Activated CD4-positive, alpha-beta T cell treated with anti-CD3 and anti-CD28 coated beads, Interleukin-2, Interleukin-6, amounts not matched to agents 100 ng/mL and 50 ng/mL, durations not matched to agents 16 hours and 8 hours (primary cell): ENCODE results near the gene XRCC5.
"Not testable (repeated sequence)": the region's sequence is repeated elsewhere in the genome, so short reads cannot be mapped to it uniquely, and the experiment has no call there.

ENCODE experiments used
- DNase-seq: peaks from one replicate; pipeline ENCODE4 v3.0.0-alpha.2; 2020

XRCC5 gene

DNA sequence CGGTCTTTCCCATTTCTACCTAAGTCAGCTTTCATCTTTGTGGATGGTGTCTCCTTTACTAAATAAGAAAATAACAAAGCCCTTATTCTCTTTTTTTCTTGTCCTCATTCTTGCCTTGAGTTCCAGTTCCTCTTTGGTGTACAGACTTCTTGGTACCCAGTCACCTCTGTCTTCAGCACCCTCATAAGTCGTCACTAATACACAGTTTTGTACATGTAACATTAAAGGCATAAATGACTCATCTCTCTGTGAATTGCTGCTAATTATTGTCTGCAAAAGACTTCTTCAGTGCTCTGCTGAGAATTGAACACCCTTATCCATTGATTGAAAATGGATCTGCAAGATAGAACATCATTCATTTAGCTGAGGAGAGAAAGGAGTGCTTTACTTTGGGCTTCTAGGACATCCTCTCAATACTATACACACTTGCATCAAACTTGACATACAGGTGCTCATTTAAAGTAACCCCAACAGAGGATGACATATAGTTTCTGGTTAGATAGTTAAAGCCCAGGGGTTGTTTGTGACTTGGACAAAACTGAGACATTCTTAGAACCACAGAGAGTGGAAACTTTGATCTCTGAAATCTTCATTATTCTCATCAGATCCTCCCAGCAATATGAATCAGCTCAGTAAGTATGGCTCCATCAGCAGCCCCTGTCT, 97.0 kb downstream of the XRCC5 start:
- peak; percentile 66 for DNase-seq

DNA sequence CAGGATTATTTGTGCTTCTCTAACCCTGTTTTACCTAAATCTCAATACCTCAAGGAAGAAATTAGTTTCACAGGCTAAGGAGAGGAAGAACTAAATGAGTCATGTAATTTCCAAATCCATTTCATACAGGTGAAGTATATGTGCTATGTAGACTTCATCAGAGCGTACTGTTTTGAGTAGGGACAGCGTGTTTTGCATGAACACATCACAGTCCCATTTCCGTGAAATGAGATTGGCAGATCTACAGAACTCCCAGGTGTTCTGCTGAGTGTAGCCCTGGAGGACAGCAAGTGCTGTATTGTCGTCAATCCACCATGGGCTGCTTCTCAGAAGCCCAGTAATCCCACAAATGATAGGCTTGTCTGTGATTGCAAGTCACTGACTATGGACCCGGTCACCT, 97.7 kb downstream of the XRCC5 start:
- DNase-seq = peak; percentile 65

DNA sequence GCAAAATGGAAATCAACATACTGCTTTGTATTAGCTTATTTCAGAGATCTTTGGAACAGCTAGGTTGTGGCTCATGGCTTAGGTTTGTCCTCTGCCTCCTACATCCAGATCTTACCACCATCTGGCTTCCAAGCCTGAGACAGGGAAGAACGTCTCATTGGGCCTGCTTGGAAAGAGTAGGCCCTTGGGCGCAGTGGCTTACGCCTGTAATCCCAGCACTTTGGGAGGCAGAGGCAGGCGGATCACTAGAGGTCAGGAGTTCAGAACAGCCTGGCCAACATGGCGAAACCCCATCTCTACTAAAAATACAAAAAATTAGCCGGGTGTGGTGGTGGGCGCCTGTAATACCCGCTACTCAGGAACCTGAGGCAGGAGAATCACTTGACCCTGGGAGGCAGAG, 99.5 kb downstream of the XRCC5 start:
- not testable (repeated sequence) for DNase-seq

DNA sequence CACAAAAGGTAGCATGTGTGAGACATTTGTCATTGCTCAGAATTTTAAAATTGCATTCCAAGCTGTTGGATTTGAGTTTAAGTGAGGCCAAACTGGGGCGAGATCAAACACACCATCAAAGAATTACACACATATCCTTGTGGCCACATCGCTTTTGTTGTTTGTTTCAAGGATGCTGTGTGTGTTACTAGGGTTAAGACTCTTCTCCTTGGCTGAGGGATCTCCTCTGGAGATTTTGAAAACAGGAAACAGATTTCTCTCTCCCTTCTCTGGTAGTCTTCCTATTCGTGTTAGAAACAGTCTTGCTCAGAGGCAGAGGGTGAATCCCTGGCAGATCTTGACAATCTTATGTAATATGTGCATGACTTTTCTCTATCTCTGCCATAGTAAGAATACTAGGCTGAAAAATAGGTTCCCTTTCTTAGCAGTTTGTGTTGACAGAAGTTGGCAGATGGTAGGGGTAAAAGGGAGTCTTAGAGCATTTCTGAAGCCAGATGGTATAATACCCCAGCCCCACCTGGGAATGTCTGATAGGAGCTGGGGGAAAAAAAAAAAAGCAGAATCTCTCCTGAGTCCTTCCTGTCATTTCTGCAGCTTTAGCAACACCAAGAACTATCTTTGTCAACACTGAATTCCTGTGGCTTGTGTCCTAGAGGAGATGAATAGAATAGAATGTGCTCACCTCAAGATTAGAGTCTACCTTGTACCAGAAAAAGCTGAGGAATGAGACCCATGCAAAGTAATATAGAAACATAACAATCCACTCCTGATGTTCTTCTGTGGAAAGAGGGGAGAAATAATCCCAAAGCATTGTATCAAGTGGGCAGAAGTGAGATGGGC, 101.8 kb downstream of the XRCC5 start:
- no peak for DNase-seq

DNA sequence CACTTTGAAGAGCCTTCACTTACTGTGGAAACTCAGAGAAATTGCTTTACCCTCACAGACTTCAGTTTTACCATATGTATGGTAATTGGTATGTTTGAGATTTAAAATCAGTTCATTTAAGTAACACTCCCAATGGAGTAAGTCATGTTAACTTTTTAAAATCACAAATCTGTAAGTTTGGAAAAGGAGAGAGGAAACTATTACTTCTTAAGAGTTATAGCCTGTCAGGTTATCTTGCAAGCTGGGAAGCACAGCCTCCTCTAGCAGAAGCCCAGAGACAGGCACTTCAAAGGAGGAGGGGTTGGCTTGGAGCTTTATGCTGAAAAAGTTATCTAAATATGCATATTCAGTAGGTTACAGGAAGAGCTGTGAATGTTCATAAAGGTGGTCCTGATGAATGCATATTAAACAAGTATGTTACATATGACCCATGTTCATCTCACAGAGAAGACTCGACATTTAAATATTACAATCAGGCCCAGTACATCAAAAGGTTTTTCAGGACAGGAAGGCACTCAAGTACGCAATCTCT, 102.5 kb downstream of the XRCC5 start:
- no peak for DNase-seq

DNA sequence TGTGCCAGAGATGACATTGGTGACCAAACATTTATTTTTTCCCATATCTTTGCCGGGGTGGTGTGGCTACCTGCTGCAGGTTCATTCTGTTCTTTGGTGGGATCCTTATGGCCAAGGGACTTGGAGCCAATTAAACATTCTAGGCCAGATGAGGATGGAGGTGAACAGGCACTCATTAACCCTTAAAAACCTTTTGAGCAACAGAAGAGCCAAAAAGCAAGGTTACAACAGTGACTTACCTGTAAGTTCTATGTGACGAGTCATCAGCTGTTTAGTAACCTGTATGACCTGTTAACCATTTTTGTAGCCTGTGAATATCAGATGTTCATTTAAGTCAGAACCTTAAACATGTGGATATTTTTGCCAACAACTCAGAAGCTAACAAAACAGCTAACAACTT, 105.6 kb downstream of the XRCC5 start:
- no peak for DNase-seq

DNA sequence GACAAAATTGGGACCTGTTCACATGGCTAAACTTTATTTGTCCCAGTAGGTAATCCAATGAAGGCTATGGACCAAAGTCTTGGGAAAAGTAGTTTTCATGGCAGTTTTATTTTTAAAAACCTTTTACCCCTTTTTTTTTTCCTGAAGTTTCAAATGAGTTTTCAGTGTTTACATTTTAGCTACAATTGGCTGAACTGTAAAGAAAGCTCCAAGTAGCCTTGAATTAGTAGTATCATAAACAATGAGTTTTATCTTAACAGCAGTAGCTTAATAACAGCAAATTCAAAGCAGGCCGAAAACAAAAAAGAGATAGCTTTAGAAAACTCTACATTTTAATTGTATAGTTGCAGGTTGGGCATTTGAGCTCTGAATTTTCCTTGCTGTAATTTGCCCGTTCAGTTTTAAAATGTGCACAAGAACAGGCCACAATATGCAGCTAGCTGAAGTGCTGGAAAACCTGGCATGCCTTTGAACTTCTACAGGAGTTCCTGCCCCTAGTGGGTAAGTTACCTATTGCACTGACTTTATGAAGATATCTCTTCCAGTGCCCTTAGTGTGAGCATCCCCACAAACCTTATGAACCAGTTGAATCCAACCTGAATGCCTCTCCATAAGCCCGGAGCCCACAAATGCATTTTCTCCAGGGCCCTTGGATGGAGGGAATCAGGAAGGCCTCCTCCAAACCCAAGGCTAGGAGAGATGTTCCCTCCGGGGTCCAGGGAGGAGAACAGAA, 106.7 kb downstream of the XRCC5 start:
- no peak for DNase-seq

DNA sequence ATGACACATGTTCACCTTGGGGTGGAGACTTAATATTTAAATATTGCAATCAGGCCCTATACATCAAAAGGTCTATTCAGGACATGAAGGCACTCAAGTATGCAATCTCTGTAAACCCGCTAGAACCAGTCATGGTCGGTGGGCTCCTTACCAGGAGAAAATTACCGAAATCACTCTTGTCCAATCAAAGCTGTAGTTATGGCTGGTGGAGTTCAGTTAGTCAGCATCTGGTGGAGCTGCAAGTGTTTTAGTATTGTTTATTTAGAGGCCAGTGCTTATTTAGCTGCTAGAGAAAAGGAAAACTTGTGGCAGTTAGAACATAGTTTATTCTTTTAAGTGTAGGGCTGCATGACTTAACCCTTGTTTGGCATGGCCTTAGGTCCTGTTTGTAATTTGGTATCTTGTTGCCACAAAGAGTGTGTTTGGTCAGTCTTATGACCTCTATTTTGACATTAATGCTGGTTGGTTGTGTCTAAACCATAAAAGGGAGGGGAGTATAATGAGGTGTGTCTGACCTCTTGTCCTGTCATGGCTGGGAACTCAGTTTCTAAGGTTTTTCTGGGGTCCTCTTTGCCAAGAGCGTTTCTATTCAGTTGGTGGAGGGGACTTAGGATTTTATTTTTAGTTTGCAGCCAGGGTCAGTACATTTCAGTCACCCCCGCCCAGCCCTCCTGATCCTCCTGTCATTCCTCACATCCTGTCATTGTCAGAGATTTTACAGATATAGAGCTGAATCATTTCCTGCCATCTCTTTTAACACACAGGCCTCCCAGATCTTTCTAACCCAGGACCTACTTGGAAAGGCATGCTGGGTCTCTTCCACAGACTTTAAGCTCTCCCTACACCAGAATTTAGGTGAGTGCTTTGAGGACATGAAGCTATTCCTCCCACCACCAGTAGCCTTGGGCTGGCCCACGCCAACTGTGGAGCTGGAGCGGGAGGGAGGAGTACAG, 108.1 kb downstream of the XRCC5 start:
- DNase-seq = peak; percentile 72

DNA sequence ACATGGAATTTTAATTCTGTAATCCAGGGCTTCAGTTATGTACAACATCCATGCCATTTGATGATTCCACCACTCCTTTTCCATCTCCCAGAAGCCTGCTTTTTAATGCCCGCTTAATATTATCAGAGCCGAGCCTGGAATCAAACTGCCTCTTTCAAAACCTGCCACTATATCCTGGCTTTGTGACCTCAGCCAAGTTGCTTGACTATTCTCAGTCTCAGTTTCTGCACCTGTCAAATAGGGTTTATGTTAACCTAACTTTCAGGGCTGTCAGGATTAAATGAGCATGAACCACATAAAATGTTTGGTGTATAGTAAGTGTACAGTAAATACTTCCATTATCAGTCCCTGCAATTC, 108.7 kb downstream of the XRCC5 start:
- DNase-seq = no peak

DNA sequence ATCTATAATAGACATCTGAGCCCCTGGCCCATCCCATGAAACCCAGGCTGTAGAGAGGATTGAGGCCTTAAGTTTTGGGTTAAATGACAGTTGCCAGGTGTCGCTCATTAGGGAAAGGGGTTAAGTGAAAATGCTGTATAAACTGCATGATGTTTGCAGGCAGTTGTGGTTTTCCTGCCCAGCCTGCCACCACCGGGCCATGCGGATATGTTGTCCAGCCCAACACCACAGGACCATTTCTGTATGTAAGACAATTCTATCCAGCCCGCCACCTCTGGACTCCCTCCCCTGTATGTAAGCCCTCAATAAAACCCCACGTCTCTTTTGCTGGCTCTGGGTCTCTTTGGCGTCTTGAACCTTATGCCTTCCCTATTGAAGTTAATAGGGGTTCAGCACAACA, 110.7 kb downstream of the XRCC5 start:
- no peak for DNase-seq

DNA sequence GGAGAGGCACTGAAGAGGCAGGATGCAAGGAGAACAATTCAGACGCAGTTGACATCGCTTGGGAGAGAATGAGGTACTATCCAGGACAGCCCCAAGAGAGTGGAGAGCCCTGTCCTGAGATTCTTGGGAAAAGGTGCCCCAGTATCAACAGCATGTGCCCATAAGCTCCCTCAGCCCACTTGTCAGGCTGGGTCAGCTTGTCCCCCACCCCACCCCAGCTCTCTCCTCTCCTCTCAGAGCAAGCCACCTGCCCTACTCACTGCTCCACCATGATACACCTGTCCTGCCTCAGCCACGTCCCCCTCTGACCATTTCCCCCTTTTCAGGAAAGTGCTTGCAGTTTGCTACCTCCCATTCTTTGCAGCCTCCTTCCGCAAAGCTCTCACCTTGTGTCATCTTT, 111.8 kb downstream of the XRCC5 start:
- DNase-seq = no peak

DNA sequence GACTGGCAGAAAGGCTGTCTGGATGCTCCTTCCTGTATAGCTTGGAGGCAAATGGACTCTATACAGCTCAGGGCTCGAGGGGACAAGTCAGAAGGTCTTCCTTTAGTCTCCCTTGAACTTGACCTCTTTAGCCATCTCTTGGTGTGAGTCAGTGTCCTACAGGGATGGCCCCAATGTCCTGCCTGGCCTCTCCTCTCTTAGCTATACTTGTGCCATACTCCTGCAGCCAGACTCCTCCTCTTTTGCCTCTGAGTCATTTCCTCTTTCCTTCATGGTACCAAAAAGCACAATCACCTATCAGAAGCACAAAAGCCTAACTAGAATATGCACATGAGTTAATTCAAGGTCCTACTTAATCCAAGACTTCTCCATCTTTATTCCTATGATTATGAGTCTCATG, 112.7 kb downstream of the XRCC5 start:
- peak; percentile 54 for DNase-seq

DNA sequence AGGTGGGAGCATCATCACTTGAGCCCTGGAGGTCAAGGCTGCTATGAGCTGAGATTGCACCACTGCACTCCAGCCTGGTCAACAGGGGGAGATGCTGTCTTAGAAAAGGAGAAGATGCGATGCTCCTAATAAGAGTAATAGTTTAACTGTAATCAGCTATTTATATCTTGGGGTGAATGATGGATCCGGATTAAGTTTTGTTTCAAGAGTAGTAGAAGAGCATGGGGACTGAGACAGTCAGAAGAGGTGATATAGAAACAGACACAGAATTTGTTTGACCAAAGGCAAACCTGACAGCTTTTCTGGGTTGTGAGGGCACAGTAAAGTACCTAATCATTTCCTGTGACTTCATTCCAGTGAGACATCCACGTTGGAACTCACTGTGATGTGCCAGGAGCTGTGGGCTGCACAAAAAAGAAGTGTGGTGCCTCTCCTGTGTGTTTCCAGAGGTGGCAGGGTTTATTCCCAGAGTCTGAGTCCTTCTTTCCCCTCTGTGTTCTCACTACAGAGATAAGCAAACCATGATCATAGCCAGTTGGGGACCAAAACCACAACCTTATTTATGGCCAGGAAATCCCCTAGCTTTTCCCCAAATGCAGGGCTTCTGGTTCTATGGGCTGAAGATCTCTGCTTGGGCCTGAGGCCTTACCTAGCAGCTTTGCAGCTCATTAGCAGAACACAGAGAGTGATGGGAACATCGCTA, 113.7 kb downstream of the XRCC5 start:
- peak; percentile 53 for DNase-seq

DNA sequence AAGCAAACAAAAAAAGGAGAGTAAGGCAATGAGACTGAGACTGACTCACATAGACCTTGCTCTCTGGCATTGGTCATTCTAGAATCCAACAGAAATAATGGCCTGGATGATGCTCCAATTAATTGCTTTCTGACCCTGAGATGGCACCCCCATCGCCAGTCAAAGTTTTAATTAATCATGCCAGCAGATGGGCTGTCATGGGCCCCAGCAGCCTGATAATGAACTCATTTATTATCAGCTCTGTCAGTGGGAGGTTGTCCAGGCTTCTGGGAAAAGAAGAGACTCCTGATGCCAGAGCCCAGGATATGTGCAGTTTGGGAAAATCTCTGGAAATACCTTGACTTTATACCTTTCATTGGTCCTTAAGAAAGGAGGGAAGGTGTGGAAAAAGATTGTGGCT, 115.2 kb downstream of the XRCC5 start:
- no peak for DNase-seq

DNA sequence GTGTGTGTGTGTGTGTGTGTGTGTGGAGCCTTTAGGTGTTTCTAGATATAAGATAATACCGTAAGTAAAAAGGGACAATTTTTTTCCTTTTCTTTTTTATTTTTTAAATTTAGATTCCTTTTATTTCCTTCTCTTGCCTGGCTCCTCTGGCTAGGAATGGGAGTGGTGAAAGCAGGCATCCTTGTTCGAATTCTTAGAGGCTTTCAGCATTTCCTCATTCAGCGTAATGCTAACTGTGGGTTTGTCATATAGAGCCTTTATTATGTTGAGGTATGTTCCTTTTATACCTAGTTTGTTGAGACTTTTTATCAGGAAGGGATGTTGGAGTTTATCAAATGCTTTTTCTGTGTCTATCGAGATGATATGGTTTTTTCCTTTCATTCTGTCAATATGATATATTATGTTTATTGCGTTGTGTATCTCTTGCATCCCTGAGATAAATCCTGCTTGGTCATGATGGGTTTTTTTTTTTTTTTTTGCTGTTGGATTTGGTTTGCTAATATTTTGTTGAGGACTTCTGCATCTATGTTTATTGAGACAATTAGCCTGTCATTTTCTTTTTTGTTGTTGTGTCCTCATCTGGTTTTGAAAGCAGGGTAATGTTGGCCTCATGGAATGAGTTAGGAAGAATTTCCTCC, 120.2 kb downstream of the XRCC5 start:
- no peak for DNase-seq

DNA sequence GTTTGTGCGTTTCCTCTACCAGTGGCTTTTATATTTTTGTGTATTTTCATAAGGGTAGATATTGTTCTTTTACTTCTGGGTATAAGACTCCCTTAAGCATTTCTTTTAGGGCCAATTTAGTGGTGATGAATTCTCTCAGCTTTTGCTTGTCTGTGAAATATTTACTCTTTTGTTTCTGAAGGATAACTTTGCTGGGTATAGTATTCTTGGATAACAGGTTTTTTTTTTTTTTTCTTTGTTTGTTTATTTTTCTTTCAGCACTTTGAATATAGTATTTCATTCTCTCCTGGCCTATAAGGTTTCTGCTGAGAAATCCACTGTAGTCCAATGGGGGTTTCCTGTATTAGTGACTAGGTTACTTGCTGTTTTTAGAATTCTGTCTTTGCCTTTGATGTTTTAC, 122.7 kb downstream of the XRCC5 start:
- DNase-seq = no peak

DNA sequence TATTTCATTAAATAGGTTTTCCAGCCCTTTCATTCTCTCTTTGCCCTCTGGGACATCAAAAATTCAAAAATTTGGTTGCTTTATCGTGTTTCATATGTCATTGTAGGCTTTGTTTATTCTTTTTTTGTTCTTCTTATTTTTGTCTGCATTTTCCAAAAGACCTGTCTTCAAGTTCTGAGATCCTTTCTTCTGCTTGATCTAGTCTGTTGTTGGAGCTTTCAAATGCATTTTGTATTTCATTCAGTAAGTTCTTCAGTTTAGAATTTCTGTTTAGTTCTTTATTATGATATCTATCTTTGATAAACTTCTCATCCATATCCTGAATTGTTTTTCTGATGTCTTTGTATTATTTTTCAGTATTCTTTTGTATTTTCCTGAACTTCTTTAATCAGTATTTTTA, 123.6 kb downstream of the XRCC5 start:
- no peak for DNase-seq

DNA sequence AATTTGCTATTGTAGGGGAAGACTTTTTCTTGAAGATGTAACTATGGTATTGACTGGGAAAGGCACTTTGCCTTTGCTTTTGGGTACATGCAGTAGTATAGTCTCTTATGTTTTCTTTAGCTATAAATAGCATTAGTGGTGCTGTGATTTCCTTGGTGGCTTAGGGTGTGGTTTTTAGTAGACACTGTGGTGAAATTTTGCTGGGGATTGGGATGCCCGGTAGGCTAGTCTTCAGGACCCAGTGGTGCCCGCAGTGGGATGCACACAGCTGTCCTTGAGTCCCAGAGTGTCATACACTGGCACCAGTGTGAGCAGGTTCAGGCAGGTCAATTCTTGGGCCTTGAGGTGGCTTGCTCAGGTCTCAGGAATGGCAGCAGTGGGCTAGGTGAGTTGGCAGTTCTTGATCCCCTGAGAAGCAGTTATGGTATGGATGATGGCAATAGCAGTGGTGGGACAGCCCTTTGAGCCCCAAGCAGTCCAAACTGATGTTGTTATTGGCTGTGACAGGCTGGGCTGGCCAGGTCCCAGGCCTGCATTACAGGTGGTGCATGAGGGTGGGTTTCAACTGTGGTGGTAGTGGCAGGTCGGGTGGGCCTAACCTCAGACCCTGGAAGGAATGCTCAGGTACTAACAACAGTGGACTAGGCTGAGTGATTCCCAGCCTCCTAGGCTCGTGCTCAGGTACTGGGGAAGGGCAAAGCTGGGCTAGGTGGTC, 124.3 kb downstream of the XRCC5 start:
- no peak for DNase-seq

DNA sequence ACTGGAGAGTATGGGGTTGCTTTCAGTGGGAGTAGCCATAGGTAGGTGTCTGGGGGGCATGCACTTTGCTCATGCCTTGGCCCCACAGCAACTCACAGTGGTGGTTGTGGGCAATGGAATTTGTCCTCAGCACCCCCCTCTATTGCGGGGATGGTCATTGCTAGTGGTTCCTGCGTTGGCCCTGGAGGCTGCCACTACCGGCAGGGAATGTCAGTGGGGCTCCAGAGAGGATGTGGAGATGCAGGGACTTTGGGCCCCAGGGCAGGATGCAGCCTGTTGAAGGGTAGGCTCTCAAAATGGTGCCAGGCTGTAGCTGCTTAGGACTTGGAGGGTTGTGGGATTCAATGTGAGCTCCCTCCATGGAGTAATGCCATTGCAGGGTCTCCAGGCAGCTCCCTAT, 125.0 kb downstream of the XRCC5 start:
- no peak for DNase-seq

DNA sequence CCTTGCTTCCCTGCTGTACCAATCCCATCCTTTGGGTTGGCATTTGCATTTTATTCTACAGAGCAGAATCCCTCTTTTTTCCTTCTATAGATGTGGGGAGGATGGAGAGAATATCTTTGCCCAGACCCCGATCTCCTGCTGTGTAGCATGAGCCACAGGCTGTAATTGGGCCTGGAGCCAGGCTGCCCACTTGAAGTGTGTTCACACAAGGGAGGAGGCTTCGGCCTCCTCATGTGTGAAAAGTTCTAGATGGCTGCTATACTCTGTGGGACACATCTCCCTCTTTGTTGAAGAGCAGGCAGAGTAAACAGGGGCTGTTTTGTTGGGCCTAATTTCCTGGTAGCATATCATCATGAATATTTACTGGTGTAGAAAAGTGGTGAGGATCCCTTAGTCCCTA, 126.3 kb downstream of the XRCC5 start:
- DNase-seq = no peak

DNA sequence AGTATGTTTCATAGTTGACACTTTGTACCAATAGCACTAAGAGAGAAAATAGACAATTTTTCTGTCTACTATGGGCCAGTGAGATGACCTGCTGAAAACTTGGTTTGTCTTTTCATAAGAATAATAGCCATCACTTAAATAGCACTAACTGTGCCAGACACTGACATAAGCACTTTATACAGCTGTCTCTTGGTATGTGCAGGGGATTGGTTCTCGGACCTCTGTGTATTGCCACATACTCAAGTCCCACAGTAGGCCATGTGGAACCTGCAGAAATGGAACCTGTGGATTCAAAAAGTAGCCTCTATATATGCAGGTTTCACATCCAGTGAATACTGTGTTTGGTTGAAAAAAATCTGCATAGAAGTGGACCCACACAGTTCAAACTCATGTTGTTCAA, 126.7 kb downstream of the XRCC5 start:
- DNase-seq = no peak
